Measurements from ENCODE around the gene SYCP2L.

DNA sequence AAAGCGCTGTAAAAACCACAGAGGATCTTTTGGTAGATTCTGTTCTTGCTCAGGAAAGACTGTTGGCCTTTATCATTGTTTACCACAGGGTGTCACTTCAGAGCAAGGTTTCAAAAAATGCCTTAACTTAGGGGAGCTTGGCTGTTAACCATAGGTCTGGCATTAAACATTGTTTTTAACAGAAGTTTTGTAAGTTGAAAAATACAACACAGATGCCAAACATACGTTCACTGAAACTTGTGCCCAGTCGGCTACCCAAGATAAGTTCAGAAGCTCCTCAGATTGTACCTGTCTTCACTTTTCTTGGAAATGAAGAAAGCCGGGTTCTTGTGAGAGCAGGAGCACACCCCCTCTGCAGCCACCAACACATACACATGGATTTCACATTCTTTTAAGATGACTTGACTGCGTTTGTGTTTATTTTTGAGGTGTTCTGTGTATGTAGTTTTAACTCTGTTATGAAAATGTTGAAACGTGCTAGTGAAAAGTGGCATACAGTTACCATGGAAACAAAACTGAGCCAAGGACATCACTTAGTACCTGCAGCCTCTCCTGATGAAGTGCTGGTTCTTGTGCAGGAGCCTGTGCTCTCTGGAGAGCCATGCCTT lies 64.9 kb downstream of the SYCP2L start:
- TF ChIP-seq, protein P1, sequence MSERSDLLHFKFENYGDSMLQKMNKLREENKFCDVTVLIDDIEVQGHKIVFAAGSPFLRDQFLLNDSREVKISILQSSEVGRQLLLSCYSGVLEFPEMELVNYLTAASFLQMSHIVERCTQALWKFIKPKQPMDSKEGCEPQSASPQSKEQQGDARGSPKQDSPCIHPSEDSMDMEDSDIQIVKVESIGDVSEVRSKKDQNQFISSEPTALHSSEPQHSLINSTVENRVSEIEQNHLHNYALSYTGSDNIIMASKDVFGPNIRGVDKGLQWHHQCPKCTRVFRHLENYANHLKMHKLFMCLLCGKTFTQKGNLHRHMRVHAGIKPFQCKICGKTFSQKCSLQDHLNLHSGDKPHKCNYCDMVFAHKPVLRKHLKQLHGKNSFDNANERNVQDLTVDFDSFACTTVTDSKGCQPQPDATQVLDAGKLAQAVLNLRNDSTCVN (tag by site-specific recombination; optimal IDR thresholded peaks at IDR 0.05), result no peak
- TF ChIP-seq, protein P2, sequence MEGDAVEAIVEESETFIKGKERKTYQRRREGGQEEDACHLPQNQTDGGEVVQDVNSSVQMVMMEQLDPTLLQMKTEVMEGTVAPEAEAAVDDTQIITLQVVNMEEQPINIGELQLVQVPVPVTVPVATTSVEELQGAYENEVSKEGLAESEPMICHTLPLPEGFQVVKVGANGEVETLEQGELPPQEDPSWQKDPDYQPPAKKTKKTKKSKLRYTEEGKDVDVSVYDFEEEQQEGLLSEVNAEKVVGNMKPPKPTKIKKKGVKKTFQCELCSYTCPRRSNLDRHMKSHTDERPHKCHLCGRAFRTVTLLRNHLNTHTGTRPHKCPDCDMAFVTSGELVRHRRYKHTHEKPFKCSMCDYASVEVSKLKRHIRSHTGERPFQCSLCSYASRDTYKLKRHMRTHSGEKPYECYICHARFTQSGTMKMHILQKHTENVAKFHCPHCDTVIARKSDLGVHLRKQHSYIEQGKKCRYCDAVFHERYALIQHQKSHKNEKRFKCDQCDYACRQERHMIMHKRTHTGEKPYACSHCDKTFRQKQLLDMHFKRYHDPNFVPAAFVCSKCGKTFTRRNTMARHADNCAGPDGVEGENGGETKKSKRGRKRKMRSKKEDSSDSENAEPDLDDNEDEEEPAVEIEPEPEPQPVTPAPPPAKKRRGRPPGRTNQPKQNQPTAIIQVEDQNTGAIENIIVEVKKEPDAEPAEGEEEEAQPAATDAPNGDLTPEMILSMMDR (tag by site-specific recombination; IDR thresholded peaks at IDR 0.05), result no peak
- TF ChIP-seq ZNF350 (tag by site-specific recombination; IDR thresholded peaks at IDR 0.05) (no peak), SCRT1 (tag by site-specific recombination; IDR thresholded peaks at IDR 0.05; ENCODE audit: borderline replicate concordance) (no peak)
